Type B pancreatic cell (in vitro differentiated cells): Measurements from ENCODE around the gene BAZ2A. TPM values are rescaled to one million over a fixed set of nuclear protein-coding genes. Genes with fewer than 3 reads are reported as not detected.
A peak's percentile ranks its signal among the peaks of the same experiment; 100 is the strongest.

ENCODE experiments used
- DNase-seq: peaks from one replicate; pipeline ENCODE4 v3.0.0; 2021; ENCODE audit warnings: mixed read lengths; ENCODE audit not compliant: unreplicated experiment; ENCODE audit errors: extremely low spot score
- H3K27ac Mint-ChIP-seq: 2 replicates; pipeline ENCODE4 v1.8.0; 2021; ENCODE audit warnings: mild to moderate bottlenecking, mixed read lengths
- H3K27me3 Mint-ChIP-seq: 2 replicates; pipeline ENCODE4 v1.8.0; 2021; ENCODE audit warnings: mixed read lengths
- H3K36me3 Mint-ChIP-seq: 2 replicates; pipeline ENCODE4 v1.8.0; 2021; ENCODE audit warnings: mixed read lengths
- H3K4me1 Mint-ChIP-seq: one replicate; pipeline ENCODE4 v1.8.0; 2021; ENCODE audit warnings: mixed read lengths; ENCODE audit not compliant: unreplicated experiment
- H3K4me3 Mint-ChIP-seq: 2 replicates; pipeline ENCODE4 v1.8.0; 2021; ENCODE audit warnings: mild to moderate bottlenecking, mixed read lengths
- H3K9me3 Mint-ChIP-seq: 2 replicates; pipeline ENCODE4 v1.8.0; 2021; ENCODE audit warnings: mixed read lengths
- total RNA-seq: library from RNA; stranded (reverse); gene quantifications from 2 replicates; pipeline ENCODE4 v1.2.1, GENCODE V29; 2021; ENCODE audit warnings: low replicate concordance
- TF ChIP-seq, protein P1 (sequence below): fragments of 200-600 bp; sonication (generic); conservative IDR thresholded peaks from 2 replicates; pipeline ENCODE4 v1.5.0; 2021; ENCODE audit warnings: antibody characterized with exemption, mild to moderate bottlenecking

BAZ2A gene
- total RNA-seq, 1 donor from 2014 or later, result 108 TPM

DNA sequence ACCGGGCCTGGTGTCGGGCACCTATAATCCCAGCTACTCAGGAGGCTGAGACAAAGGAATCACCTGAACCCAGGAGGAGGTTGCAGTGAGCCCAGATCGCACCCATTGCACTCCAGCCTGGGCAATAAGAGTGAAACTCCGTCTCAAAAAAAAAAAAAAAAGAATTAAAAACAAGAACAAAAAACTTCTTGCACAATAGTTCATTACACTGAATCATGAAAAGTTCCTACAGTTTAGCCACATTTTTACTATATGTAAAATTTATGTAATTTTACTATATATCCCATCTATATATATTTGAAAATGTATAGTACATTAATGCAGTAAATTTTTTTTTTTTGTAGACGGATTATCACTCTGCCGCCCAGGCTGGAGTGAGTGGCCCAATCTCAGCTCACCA is 11.1 kb upstream of the BAZ2A start:
- Mint-ChIP-seq H3K4me1 (peaks cover 38% of the 10 kb centered on the region), H3K36me3 (peaks cover 49% of the 10 kb centered on the region), H3K4me3 (no peak overlapping the region), H3K27me3 (no peaks in the 10 kb centered on the region), H3K27ac (no peak overlapping the region), H3K9me3 (no peaks in the 10 kb centered on the region)
- DNase-seq, result no peak
- TF ChIP-seq, protein P1, sequence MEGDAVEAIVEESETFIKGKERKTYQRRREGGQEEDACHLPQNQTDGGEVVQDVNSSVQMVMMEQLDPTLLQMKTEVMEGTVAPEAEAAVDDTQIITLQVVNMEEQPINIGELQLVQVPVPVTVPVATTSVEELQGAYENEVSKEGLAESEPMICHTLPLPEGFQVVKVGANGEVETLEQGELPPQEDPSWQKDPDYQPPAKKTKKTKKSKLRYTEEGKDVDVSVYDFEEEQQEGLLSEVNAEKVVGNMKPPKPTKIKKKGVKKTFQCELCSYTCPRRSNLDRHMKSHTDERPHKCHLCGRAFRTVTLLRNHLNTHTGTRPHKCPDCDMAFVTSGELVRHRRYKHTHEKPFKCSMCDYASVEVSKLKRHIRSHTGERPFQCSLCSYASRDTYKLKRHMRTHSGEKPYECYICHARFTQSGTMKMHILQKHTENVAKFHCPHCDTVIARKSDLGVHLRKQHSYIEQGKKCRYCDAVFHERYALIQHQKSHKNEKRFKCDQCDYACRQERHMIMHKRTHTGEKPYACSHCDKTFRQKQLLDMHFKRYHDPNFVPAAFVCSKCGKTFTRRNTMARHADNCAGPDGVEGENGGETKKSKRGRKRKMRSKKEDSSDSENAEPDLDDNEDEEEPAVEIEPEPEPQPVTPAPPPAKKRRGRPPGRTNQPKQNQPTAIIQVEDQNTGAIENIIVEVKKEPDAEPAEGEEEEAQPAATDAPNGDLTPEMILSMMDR, result no peak

DNA sequence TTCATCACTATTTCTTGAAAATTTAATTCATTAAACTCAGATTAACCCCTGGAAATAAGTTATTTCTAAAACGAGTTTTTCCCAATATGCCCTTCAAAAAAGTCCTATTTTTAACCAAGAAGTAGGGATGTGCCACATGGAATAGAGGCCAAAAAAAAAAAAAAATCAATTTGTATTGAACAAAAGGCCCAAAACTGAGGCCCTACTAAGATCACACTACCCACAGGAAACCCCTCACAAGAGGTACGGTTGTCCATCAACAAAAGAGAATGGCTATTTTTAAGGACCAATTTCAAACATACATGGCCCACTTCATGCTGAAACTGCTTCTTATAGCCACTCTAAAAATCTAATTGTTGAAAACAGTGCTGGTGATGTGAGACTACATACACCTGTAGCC is 7.5 kb upstream of the BAZ2A start:
- Mint-ChIP-seq H3K36me3 (peaks cover 28% of the 10 kb centered on the region), H3K27ac (peak overlapping the region; percentile 100), H3K27me3 (no peaks in the 10 kb centered on the region), H3K9me3 (no peaks in the 10 kb centered on the region), H3K4me1 (peaks cover 44% of the 10 kb centered on the region), H3K4me3 (peak overlapping the region; percentile 48)
- TF ChIP-seq, protein P1, result no peak
- DNase-seq, result no peak

DNA sequence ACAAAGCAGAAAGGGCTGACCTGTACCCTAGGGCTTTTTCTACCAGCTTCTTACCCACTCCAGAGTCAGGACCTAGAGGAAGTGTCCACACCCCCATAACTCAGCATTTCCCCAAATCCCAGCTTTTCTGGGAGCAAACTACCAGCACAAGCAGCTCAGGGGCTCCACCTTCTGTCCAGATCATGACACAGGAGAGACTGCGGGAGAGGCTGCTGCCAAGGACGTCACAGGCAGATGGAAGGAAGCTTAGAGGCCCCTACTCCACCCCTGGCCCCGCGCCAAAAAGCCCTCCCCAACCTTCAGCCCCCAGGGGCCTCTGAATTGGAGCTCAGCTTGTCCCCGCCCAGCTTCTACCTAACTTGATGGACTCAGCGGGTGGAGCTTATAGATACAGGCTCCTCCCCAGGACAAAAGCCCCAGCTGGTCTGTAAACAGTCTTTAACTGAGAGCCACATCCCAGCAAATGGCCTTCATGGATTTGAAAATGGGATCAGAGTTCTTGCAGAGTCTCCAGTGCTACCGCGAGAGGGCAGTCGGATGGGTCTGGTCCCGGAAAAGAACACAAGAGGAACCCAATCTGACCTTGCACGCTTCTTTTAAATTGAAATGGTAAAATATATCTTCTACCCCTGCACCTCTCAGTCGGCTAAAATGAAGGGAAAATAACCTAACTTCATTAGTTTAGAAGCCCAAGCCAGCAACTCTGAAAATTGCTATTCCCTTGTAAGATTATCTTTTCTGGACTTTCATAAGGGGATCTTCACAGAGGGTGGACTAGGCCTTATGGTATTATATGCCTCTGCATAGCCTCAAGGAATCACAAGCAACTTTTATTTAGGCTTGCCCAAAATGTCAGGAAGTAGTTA is 6.8 kb upstream of the BAZ2A start:
- Mint-ChIP-seq H3K9me3 (no peaks in the 10 kb centered on the region), H3K36me3 (peaks cover 23% of the 10 kb centered on the region), H3K27ac (peak overlapping the region; percentile 100), H3K4me3 (peak overlapping the region; percentile 99), H3K4me1 (peaks cover 48% of the 10 kb centered on the region), H3K27me3 (no peaks in the 10 kb centered on the region)
- peak; percentile 99 for DNase-seq
- TF ChIP-seq, protein P1, result peak; percentile 71

DNA sequence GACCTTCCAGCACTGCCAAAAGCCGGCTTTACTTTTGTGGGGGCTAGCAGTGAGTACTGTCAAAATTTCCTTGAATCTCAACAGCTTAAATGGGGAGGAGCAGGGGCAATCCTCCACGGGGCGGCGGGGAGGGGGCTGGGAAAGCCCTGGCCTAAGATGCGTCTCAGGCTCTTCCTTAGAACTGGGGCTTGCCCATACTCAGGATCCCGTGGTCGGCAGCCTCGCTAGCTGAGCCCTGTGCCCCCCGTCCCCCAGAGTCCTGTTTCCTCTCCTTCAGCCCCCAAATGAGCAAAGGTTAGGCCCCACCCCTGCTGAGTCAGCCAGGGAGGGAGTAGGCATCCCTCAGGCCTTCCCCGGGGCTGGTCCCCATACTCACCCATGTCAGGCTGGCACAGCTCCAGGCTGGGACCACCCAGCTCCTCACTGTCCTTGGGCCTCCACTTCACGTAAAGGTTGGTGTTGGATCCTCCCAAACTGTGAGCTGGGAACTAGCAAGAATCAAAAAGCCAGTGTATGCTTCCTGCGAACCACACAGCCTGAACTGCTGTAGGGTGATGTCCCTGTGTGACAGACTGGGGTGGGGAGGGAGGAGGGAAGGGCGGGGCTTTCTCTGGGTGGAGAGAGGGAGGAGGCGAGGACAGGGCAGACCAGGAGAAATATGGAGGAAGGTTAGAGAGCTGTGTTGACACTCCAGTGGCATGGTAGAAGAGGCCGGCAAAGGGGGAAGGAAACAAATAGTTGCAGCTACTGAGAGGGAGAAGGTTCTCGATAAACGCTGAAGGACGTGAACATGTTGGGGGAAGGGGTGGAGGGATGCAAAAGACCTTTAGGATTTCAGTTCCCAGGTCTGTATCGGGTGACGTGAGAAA is 5.9 kb upstream of the BAZ2A start:
- no peaks in the 10 kb centered on the region for H3K9me3 Mint-ChIP-seq
- H3K27ac Mint-ChIP-seq, result peak overlapping the region; percentile 100
- H3K36me3 Mint-ChIP-seq, result peaks cover 23% of the 10 kb centered on the region
- peak overlapping the region; percentile 99 for H3K4me3 Mint-ChIP-seq
- no peaks in the 10 kb centered on the region for H3K27me3 Mint-ChIP-seq
- no peak for DNase-seq
- TF ChIP-seq, protein P1, result no peak
- peaks cover 52% of the 10 kb centered on the region for H3K4me1 Mint-ChIP-seq

DNA sequence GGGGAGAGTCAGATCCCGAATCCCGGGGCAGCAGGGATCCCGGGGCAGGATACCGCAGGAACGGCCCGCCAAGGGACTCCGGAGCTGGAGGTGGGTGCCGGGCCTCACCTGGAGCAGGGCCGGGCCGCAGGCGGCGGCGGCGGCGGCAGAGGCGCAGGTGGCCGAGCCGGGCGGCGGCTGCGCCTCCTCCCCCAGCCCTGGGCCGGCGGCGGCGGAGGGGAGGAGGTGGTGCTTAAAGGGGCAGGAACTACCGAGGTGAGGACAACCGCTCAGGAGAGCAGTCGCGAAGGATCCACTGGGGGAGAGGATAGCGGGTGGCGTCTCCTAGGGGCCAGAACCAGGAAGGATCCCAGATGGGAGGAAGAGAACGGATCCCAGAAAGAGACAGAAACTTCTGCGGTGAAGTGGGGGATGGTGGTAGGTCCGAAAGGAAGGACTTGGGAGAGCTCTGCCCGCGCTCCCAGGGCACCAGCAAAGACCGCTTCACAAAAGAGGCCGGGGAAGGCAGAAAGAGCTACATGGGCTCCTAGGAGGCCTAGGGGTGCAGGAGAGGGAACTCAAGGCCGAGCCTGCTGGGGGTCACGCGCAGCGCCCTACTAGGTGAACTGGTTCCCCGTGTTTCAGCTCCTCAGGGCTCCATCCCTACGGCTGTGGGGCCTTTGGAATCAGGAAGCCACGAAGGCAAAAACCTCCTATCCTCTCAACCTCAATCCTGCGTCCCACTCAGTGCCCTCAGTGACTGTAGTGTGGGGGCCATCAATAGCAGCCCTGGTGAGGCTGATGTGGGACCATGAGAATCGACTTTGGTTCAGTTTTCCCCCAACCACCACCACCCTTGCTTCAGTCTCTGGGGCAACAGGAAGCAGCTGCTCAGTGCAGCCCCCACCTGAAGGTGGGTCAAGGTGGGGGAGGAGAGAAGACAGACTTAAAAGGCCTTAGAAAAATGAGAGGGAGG is 5.0 kb upstream of the BAZ2A start:
- Mint-ChIP-seq H3K27ac (peak overlapping the region; percentile 100), H3K4me3 (peak overlapping the region; percentile 99), H3K4me1 (peaks cover 59% of the 10 kb centered on the region), H3K36me3 (peaks cover 19% of the 10 kb centered on the region), H3K9me3 (no peaks in the 10 kb centered on the region), H3K27me3 (no peaks in the 10 kb centered on the region)
- peak; percentile 75 for DNase-seq
- TF ChIP-seq, protein P1, result peak; percentile 55
